ENCODE results near the gene RTN4IP1. TPM values are rescaled to one million over a fixed set of nuclear protein-coding genes. Genes with fewer than 3 reads are reported as not detected.

RTN4IP1 gene
- total RNA-seq, 1 donor from 2014 or later: 6.9 TPM

DNA sequence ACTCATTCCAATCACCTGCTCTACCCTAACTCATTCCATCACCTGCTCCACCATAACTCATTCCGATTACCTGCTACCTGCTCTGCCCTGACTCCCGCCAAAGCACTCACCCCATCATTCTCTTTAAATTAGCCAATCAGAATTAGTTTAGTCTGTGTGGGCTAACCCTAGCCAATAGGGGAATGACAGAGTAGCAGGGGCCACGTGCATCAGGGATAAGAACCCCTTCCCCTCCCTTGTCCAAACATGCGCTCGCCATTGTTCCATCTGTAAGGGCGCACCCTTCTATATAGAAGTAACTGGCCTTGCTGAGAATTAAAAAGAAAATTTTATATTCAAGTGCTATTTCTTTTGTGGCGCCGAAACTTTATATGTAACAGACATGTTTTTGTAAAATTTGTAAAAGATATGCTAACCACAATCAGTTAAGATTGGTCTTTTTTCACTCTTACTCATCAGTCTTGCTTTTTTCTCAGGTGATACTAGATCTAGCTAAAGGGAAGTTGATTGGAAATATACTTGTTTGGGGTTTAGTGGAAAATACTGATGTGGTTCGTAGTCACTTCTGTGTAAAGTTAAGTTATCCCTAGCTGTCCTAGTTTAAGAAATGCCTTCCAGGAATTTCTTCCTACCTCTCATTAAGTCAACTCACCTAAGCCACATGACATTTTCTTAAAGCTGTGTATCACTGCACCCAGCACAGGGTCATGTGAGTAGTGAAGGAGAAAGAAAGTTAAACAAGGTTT lies 16.5 kb downstream of the RTN4IP1 start:
- H3K4me3 ChIP-seq (ENCODE audit: low read depth, low read length): no peak overlapping the region
- TF ChIP-seq, protein P1, sequence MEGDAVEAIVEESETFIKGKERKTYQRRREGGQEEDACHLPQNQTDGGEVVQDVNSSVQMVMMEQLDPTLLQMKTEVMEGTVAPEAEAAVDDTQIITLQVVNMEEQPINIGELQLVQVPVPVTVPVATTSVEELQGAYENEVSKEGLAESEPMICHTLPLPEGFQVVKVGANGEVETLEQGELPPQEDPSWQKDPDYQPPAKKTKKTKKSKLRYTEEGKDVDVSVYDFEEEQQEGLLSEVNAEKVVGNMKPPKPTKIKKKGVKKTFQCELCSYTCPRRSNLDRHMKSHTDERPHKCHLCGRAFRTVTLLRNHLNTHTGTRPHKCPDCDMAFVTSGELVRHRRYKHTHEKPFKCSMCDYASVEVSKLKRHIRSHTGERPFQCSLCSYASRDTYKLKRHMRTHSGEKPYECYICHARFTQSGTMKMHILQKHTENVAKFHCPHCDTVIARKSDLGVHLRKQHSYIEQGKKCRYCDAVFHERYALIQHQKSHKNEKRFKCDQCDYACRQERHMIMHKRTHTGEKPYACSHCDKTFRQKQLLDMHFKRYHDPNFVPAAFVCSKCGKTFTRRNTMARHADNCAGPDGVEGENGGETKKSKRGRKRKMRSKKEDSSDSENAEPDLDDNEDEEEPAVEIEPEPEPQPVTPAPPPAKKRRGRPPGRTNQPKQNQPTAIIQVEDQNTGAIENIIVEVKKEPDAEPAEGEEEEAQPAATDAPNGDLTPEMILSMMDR (conservative IDR thresholded peaks at IDR 0.05; ENCODE audit: low read depth, low read length): no peak
- DNase-seq (ENCODE audit: low read depth): no peak

DNA sequence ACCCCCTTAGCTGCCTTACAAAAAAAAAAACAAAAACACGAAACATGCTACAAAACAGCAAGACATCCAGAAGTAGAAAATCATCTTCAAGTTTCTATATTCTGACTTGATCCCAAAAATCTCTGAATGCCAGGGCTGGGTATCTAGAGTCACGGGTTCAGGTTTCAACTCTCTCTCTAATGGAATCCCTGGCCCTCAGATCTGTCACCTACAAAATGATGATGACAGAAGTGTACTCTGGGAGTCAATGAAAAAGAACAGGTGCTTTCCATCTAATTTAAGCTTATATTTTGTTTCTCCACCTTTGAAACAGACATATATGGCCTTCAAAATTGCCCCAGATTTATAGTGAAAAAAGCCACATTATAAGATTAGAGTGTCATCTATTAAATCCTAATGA lies 18.3 kb downstream of the RTN4IP1 start:
- TF ChIP-seq, protein P1 (conservative IDR thresholded peaks at IDR 0.05; ENCODE audit: low read depth, low read length): no peak
- H3K4me3 ChIP-seq (ENCODE audit: low read depth, low read length): no peak overlapping the region
- no peak for DNase-seq (ENCODE audit: low read depth)

- no peak overlapping the region for H3K4me3 ChIP-seq (ENCODE audit: low read depth, low read length)
- no peak for DNase-seq (ENCODE audit: low read depth)
- TF ChIP-seq, protein P1 (conservative IDR thresholded peaks at IDR 0.05; ENCODE audit: low read depth, low read length): peak; percentile 51
These were observed 19.6 kb downstream of the RTN4IP1 start for GRCh38 chr6:106609699-106610098.

DNA sequence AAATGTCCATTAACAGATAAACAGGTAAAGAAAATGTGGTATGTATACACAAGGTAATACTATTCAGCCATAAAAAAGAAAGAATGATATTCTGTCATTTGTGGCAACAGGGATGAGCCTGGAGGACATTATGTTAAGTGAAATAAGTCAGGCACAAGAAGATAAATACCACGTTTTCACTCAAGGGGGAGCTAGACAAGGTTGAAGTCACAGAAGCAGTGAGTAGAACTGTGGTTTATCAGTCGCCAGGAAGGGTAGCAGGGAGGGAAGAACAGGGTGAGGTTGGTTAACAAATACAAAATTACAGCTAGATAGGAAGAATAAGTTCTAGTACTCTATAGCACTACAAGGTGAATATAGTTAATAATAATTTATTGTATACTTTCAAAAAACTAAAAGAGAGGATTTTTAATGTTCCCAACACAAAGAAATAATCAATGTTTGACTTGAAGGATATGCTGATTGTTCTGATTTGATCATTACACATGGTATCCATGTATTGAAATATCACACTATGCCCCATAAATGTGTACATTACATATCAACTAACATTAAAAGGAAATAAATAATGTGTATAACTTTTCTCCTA lies 21.1 kb downstream of the RTN4IP1 start:
- no peak for DNase-seq (ENCODE audit: low read depth)
- no peak overlapping the region for H3K4me3 ChIP-seq (ENCODE audit: low read depth, low read length)
- TF ChIP-seq, protein P1 (conservative IDR thresholded peaks at IDR 0.05; ENCODE audit: low read depth, low read length): peak; percentile 80

- no peak for DNase-seq (ENCODE audit: low read depth)
- H3K4me3 ChIP-seq (ENCODE audit: low read depth, low read length): no peak overlapping the region
- TF ChIP-seq, protein P1 (conservative IDR thresholded peaks at IDR 0.05; ENCODE audit: low read depth, low read length): no peak
These were observed 29.0 kb downstream of the RTN4IP1 start for GRCh38 chr6:106600329-106600728.

DNA sequence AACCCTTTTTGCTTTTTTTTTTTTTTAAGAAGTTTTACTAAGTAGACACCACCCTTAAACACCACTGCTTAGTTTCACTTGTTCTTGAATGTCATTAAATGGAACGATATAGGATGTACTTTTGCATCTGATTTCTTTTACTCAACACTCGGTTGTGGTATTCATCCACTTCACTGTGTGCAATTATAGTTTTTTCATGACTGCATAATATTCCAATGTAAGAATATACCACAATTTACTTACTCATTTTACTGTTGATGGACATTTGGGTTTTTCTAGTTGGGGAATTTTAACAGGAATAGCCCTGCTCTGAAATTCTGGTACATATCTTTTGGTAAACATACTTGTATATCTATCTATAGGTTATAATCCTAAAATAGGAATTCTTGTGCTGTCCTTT lies 29.9 kb downstream of the RTN4IP1 start:
- TF ChIP-seq, protein P1 (conservative IDR thresholded peaks at IDR 0.05; ENCODE audit: low read depth, low read length): no peak
- no peak for DNase-seq (ENCODE audit: low read depth)
- no peak overlapping the region for H3K4me3 ChIP-seq (ENCODE audit: low read depth, low read length)

Measured in epithelial cell of proximal tubule (primary cell).